Left colon (tissue), 2 donors: ENCODE measurements around the gene IL9. TPM values are rescaled to one million over a fixed set of nuclear protein-coding genes. Genes with fewer than 3 reads are reported as not detected.

Experiments used
- ATAC-seq: fragments of 200-7000 bp; cut with Tn5 transposase; one replicate; pipeline ENCODE4 v1.9.1; 2020; ENCODE audit warnings: mild to moderate bottlenecking, moderate library complexity
- DNase-seq, 2 donors: peaks; one replicate each; pipeline ENCODE4 v3.0.0-alpha.2; 2020
- intact Hi-C, 2 donors: fragments of 100-400 bp; cut with DNase I in 1 of 2; cut with micrococcal nuclease in 1 of 2; formaldehyde crosslinking; loops; one replicate each; pipeline versions ENCODE4 v1.11.2 to v1.14.0; 2022; cut with DNase I, micrococcal nuclease
- total RNA-seq, 2 donors: library from RNA; stranded (reverse); fragmentation: NEBNext Ultra II Directional; extraction: Animal tissue kit (Norgen Biotek cat#: 25700); gene quantifications; one replicate each; pipeline ENCODE4 v1.2.1, GENCODE V29; 2021
- donor health status: DM: no; HTN: no; CAD: no.
- donor health status: DM: yes; HTN: yes; CAD: no.

The IL9 gene
- total RNA-seq, 2 donors from 2014 or later, result not detected

GRCh38 chr5:135851186-135851914 lies 44.3 kb downstream of the IL9 start:
- ATAC-seq, result peak; percentile 16
- DNase-seq, result no peak
- intact Hi-C loops, result no loop called here

DNA sequence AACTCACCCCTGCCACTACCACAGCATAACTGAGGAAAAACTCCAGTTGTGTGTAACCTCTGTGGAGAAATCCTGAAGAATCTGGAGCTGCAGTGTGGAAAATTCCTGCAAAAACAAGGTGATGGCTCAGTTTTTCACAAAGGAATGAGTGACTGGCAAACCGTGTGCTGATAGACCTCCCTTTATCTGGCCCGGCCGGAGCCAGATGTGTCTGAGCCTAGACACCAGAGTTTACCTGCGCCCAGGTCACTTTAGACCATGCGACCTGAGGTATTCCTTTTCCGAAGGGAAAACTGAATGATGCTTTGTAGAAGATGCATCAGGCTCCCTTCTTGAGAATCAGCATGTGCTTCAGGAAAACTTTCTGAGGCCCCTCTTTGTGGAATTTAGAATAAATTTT lies 45.0 kb downstream of the IL9 start:
- intact Hi-C loops, result no loop called here
- DNase-seq (no peak), ATAC-seq (no peak)

DNA sequence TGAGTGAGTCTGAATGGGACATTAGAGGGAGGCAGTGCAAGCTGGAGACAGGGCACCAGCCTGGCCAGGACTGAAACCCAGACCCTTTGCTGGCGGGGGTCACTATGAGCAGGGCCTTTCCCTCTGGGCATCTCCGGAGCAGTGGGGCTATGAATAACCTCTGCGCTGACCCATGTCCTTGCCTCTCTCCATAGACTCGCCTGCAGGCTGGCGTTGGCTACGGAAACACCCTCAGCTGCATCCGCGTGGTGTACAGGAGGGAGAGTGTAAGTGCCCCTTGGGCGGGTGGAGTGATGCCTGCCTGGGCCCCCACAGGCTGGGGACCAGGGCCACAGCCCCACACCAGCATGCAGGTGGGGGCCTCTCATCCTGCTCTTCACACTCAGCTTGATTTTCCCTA lies 45.4 kb downstream of the IL9 start:
- DNase-seq, result no peak
- ATAC-seq, result no peak
- intact Hi-C loops, result no loop called here

- no peak for DNase-seq
Measured at GRCh38 chr5:135847976-135848375, 47.7 kb downstream of the IL9 start.

GRCh38 chr5:135846311-135846710 lies 49.3 kb downstream of the IL9 start:
- intact Hi-C loops, result no loop called here
- DNase-seq (no peak), ATAC-seq (no peak)

More at GRCh38 chr5:135847976-135848375, 47.7 kb downstream of the IL9 start:
- peak; percentile 18 for ATAC-seq
- intact Hi-C loops, result no loop called here

DNA sequence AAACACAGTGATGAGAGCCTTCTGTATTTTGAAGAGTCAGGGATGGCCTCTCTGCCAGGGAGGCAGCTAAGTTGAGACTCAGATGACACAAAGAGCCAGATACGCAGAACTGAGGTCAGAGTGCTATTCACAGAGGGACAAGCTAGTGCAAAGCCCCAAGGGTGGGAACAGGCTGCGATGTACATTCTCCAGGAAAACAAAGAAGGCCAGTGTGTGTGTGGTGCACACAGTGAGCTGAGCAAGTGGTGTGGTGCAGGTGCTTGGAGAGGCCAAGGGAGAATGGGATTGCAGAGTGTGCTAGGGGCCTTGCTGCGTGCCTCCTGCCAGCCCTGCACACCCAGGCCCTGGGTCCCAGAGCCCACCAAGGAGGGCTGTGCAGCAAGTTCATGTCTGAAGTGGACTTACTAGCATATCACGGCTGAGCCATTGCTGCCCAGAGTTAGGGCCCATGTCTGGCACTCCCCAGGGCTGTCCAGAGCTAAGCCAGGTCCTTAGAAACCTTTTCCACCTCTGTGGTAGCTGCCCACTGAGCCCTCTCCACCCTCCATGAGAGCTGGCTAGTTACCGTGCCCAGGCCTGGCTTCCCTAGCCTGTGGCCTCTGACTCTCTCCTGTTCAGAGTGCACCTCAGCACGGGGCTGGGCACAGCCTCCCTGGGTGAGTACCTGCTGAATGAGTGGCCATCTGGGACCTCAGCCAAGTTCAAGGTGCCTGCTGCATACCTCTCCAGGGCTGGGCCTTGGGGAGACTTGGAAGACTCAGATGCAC lies 51.9 kb downstream of the IL9 start:
- ATAC-seq, result peak; percentile 96
- peak; percentile 74 to 87 for DNase-seq
- intact Hi-C loops, result no loop called here

DNA sequence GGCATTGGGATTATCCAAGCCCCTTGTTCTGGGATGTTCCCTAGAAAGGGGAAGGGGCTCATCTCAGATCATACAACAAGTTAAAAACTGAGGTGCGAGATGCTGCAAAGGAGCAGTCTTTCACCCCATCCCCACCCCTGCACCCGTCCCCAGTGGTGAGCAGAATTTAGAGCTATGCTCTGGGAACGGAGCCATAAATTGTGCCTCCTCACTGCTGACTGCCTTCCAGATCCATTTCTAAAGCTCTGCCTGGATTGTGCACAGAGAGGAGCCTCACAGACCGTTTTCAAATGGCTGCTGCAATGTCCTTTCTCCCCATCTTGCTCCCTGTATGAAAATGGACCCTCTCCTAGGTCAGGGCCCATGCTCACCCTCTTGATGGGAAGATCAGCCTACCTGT lies 52.9 kb downstream of the IL9 start:
- DNase-seq (no peak), ATAC-seq (no peak)
- intact Hi-C loops, result no loop called here

Other genes starting within 250 kb of the IL9 start
- gene SLC25A48, start 61.2 kb downstream of the IL9 start, total RNA-seq, result 1 to 10 TPM; 2.8 to 3.7 TPM
- gene LECT2, start 59.1 kb upstream of the IL9 start, total RNA-seq, result not detected
- 10 to 100 TPM; 21.0 to 50.3 TPM for gene TGFBI, start 133.1 kb upstream of the IL9 start, total RNA-seq
- 10 to 100 TPM; 45.6 to 46.8 TPM for gene SMAD5, start 237.0 kb upstream of the IL9 start, total RNA-seq